HEK293 (cell line): Measurements from ENCODE around the gene APOE.

Source experiments
- CTCF ChIA-PET: fragments of 350-600 bp; formaldehyde crosslinking; extraction: SDS; loops from one replicate; lab custom pipeline; 2021; ENCODE audit warnings: antibody characterized with exemption; lab: Yijun Ruan, JAX
- POLR2A ChIA-PET: fragments of 300-600 bp; formaldehyde crosslinking; extraction: SDS; loops from one replicate; lab custom pipeline; 2020; ENCODE audit warnings: antibody characterized with exemption, inconsistent platforms; lab: Yijun Ruan, JAX
- H3K27ac ChIP-seq: fragments of 200-500 bp; sonication (Bioruptor generic); 2 replicates; pipeline ENCODE4 v1.5.1; 2014; ENCODE audit warnings: low read depth, low read length, control low read depth, inconsistent platforms; ENCODE audit errors: extremely low read depth
- H3K36me3 ChIP-seq, 2 experiments: fragments of 200-500 bp in 1 of 2; sonication (Bioruptor generic) in 1 of 2; 1 replicate in 1 of 2; 2 replicates in 1 of 2; pipeline ENCODE4 v1.5.1; 2014 to 2017; ENCODE audit warnings: inconsistent platforms in 2 of 2, low read length in 2 of 2; ENCODE audit not compliant: control insufficient read depth in 2 of 2, insufficient read depth in 1 of 2
- H3K4me1 ChIP-seq: fragments of 200-500 bp; sonication (Bioruptor generic); 2 replicates; pipeline ENCODE4 v1.5.1; 2014; ENCODE audit warnings: mild to moderate bottlenecking, low read length, inconsistent platforms; ENCODE audit not compliant: control insufficient read depth, insufficient read depth
- H3K4me3 ChIP-seq: 2 replicates; pipeline ENCODE4 v1.5.1; 2011; ENCODE audit warnings: low read depth, mild to moderate bottlenecking, control low read depth, low read length, moderate library complexity
- H3K9me3 ChIP-seq: fragments of 200-500 bp; sonication (Bioruptor generic); 2 replicates; pipeline ENCODE4 v1.5.1; 2014; ENCODE audit warnings: low read depth, low read length, inconsistent platforms; ENCODE audit not compliant: control insufficient read depth, insufficient read depth
- FEZF1 ChIP-seq: fragments of 450-650 bp; formaldehyde crosslinking; IDR thresholded peaks from 2 replicates; pipeline ENCODE4 v1.5.1; 2016; ENCODE audit warnings: missing biosample characterization, missing genetic modification characterization
- GFI1B ChIP-seq: fragments of 450-650 bp; formaldehyde crosslinking; IDR thresholded peaks from 2 replicates; pipeline ENCODE4 v1.5.1; 2016; ENCODE audit warnings: missing biosample characterization, missing genetic modification characterization
- GLIS2 ChIP-seq: fragments of 450-650 bp; formaldehyde crosslinking; IDR thresholded peaks from 2 replicates; pipeline ENCODE4 v1.5.1; 2016; ENCODE audit warnings: missing biosample characterization, missing genetic modification characterization
- IKZF3 ChIP-seq: fragments of 450-650 bp; IDR thresholded peaks from 2 replicates; pipeline ENCODE4 v1.5.0; 2018; ENCODE audit warnings: missing biosample characterization, mild to moderate bottlenecking, missing genetic modification characterization, moderate library complexity
- KLF1 ChIP-seq: fragments of 450-650 bp; formaldehyde crosslinking; IDR thresholded peaks from 2 replicates; pipeline ENCODE4 v1.5.1; 2016; ENCODE audit warnings: missing biosample characterization, missing genetic modification characterization
- KLF8 ChIP-seq: fragments of 450-650 bp; formaldehyde crosslinking; IDR thresholded peaks from 2 replicates; pipeline ENCODE4 v1.5.1; 2016; ENCODE audit warnings: missing biosample characterization, missing genetic modification characterization
- TCF7L2 ChIP-seq: IDR thresholded peaks from 2 replicates; pipeline ENCODE4 v1.6.1; 2011; ENCODE audit warnings: low read depth, mild to moderate bottlenecking, inconsistent platforms, low read length, moderate library complexity, borderline replicate concordance
- ZBTB44 ChIP-seq: fragments of 450-650 bp; IDR thresholded peaks from 2 replicates; pipeline ENCODE4 v1.5.1; 2018; ENCODE audit warnings: missing biosample characterization, mild to moderate bottlenecking, missing genetic modification characterization
- ZFP3 ChIP-seq: fragments of 450-650 bp; formaldehyde crosslinking; IDR thresholded peaks from 2 replicates; pipeline ENCODE4 v1.5.1; 2016; ENCODE audit warnings: low read depth, missing biosample characterization, missing genetic modification characterization
- ZNF10 ChIP-seq: fragments of 450-650 bp; formaldehyde crosslinking; IDR thresholded peaks from 2 replicates; pipeline ENCODE4 v1.5.1; 2017; ENCODE audit warnings: missing biosample characterization, missing genetic modification characterization
- ZNF266 ChIP-seq: fragments of 450-650 bp; formaldehyde crosslinking; IDR thresholded peaks from 2 replicates; pipeline ENCODE4 v1.5.1; 2016; ENCODE audit warnings: missing biosample characterization, missing genetic modification characterization, low read depth
- ZNF274 ChIP-seq, 2 experiments: fragments of 200-500 bp in 1 of 2; fragments of 450-650 bp in 1 of 2; sonication (Bioruptor generic) in 1 of 2; formaldehyde crosslinking in 1 of 2; IDR thresholded peaks; 2 replicates each; pipeline versions ENCODE4 v1.5.1 to v1.6.1; 2014 to 2016; ENCODE audit warnings: borderline replicate concordance in 1 of 2, inconsistent platforms in 1 of 2, low read length in 1 of 2, missing biosample characterization in 1 of 2, missing genetic modification characterization in 1 of 2
- ZNF324 ChIP-seq: fragments of 450-650 bp; formaldehyde crosslinking; IDR thresholded peaks from 2 replicates; pipeline ENCODE4 v1.5.1; 2016; ENCODE audit warnings: missing biosample characterization, missing genetic modification characterization
- ZNF354C ChIP-seq: fragments of 450-650 bp; formaldehyde crosslinking; IDR thresholded peaks from 2 replicates; pipeline ENCODE4 v1.5.1; 2016; ENCODE audit warnings: missing biosample characterization, missing genetic modification characterization, low read depth, borderline replicate concordance
- ZNF404 ChIP-seq: fragments of 450-650 bp; formaldehyde crosslinking; IDR thresholded peaks from 2 replicates; pipeline ENCODE4 v1.5.1; 2017; ENCODE audit warnings: missing biosample characterization, missing genetic modification characterization
- ZNF529 ChIP-seq: fragments of 450-650 bp; formaldehyde crosslinking; IDR thresholded peaks from 2 replicates; pipeline ENCODE4 v1.5.1; 2017; ENCODE audit warnings: missing genetic modification characterization, missing biosample characterization; ENCODE audit not compliant: insufficient replicate concordance
- ZNF548 ChIP-seq: fragments of 450-650 bp; formaldehyde crosslinking; IDR thresholded peaks from 2 replicates; pipeline ENCODE4 v1.5.1; 2016; ENCODE audit warnings: missing biosample characterization, missing genetic modification characterization
- ZNF621 ChIP-seq: fragments of 450-650 bp; formaldehyde crosslinking; IDR thresholded peaks from 2 replicates; pipeline ENCODE4 v1.5.1; 2017; ENCODE audit warnings: missing biosample characterization, missing genetic modification characterization
- ZNF639 ChIP-seq: fragments of 450-650 bp; formaldehyde crosslinking; IDR thresholded peaks from 2 replicates; pipeline ENCODE4 v1.5.1; 2016; ENCODE audit warnings: missing biosample characterization, missing genetic modification characterization
- ZNF776 ChIP-seq: fragments of 450-650 bp; formaldehyde crosslinking; IDR thresholded peaks from 2 replicates; pipeline ENCODE4 v1.5.0; 2017; ENCODE audit warnings: missing biosample characterization, missing genetic modification characterization, borderline replicate concordance
- ZNF792 ChIP-seq: fragments of 450-650 bp; formaldehyde crosslinking; IDR thresholded peaks from 2 replicates; pipeline ENCODE4 v1.5.1; 2016; ENCODE audit warnings: missing biosample characterization, missing genetic modification characterization
- ZNF843 ChIP-seq: fragments of 450-650 bp; formaldehyde crosslinking; IDR thresholded peaks from 2 replicates; pipeline ENCODE4 v1.5.1; 2016; ENCODE audit warnings: missing biosample characterization, missing genetic modification characterization
- ZSCAN23 ChIP-seq: fragments of 450-650 bp; formaldehyde crosslinking; IDR thresholded peaks from 2 replicates; pipeline ENCODE4 v1.5.1; 2016; ENCODE audit warnings: missing biosample characterization, missing genetic modification characterization
- TF ChIP-seq, protein P1 (sequence below): fragments of 450-650 bp; formaldehyde crosslinking; IDR thresholded peaks from 2 replicates; pipeline ENCODE4 v1.5.1; 2016; ENCODE audit warnings: missing biosample characterization, missing genetic modification characterization

APOE gene

DNA sequence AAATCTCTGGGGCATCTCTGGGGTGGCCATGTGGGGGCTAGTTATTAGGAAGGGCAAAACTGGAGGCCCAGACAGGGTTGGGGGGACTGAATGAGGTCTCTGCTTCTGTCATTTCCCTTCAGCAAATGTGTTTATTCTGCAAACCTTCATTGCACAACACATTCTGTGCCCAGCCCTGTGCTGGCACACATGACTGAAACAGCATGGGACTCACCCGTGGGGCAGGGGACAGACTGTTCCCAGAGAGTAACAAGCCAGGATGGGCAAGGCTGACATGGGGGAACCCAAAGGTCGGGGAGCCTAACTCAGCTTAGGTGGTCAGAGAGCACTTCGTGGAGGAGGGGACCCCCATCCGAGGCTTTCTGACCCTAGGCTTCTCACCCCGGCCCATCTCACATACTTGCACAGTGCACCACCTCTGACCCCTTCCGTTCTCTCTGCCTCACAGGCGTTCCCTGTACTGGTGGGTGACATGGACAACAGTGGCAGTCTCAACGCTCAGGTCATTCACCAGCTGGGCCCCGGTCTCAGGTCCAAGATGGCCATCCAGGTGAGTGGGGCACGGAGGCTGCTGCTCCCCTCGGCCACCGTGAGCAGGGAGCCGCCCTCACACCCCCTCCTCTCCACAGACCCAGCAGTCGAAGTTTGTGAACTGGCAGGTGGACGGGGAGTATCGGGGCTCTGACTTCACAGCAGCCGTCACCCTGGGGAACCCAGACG lies 12.1 kb upstream of the APOE start:
- POLR2A ChIA-PET, result interaction anchor here (0.6 to 1.1 kb wide), 2 partner anchors 13 to 176 kb away, joined by 3 read pairs; no protein-coding TSS in a partner anchor
- H3K4me3 ChIP-seq, result no peak overlapping the region
- TF ChIP-seq ZNF639 (tag by site-specific recombination) (no peak), ZNF10 (tag by site-specific recombination) (no peak), ZNF843 (tag by site-specific recombination) (no peak), FEZF1 (tag by site-specific recombination) (no peak), ZNF404 (tag by site-specific recombination) (no peak), KLF8 (tag by site-specific recombination) (no peak), ZNF548 (tag by site-specific recombination) (no peak), ZBTB44 (tag by site-specific recombination) (no peak)
- H3K4me1 ChIP-seq, result peaks cover 6% of the 10 kb centered on the region
- peaks cover 45 to 63% of the 10 kb centered on the region in 2 experiments for H3K36me3 ChIP-seq
- no peak overlapping the region for H3K27ac ChIP-seq
- CTCF ChIA-PET, result interaction anchor here (1.4 to 2.7 kb wide), 3 partner anchors 11 to 17 kb away, joined by 6 to 17 read pairs (median 11); partner anchors contain the start of gene APOE
- H3K9me3 ChIP-seq, result no peaks in the 10 kb centered on the region

DNA sequence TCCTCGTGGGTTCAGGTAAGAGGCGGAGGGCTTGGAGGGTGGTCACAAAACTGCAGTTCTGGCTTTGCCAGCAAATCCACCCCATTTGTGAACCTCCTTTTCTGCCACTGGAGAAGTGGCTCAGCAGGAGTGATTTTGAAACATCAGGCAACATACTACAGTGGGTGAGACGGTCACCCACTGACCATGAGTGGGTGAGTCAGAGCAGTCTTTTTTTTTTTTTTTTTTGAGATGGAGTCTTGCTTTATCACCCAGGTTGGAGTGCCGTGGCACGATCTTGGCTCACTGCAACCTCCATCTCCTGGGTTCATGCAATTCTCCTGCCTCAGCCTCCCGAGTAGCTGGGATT lies 11.6 kb upstream of the APOE start:
- H3K27ac ChIP-seq, result no peak overlapping the region
- H3K36me3 ChIP-seq, result peaks cover 46 to 63% of the 10 kb centered on the region in 2 experiments
- ChIA-PET POLR2A (interaction anchor here (0.6 kb wide), 1 partner anchor 176 kb away, joined by 3 read pairs; no protein-coding TSS in a partner anchor), CTCF (interaction anchor here (0.6 to 2.7 kb wide), 4 partner anchors 11 to 1431 kb away, joined by 3 to 17 read pairs (median 5); partner anchors contain the start of genes APOE and NECTIN2)
- H3K4me3 ChIP-seq, result no peak overlapping the region
- peaks cover 6% of the 10 kb centered on the region for H3K4me1 ChIP-seq
- no peaks in the 10 kb centered on the region for H3K9me3 ChIP-seq
- TF ChIP-seq ZNF792 (tag by site-specific recombination) (no peak), ZNF266 (tag by site-specific recombination) (no peak), ZNF776 (no peak), ZNF274 (IDR thresholded peaks at IDR 0.05; ENCODE audit: low read length) (no peak), ZNF274 (tag by site-specific recombination; IDR thresholded peaks at IDR 0.05; ENCODE audit: borderline replicate concordance) (no peak), ZNF324 (tag by site-specific recombination) (no peak), ZNF354C (tag by site-specific recombination) (no peak), KLF1 (no peak), GFI1B (tag by site-specific recombination) (no peak), IKZF3 (no peak), GLIS2 (tag by site-specific recombination) (no peak), ZSCAN23 (tag by site-specific recombination) (no peak), ZFP3 (no peak), ZNF529 (tag by site-specific recombination) (no peak), TCF7L2 (no peak), ZNF621 (tag by site-specific recombination) (no peak)
- TF ChIP-seq, protein P1, sequence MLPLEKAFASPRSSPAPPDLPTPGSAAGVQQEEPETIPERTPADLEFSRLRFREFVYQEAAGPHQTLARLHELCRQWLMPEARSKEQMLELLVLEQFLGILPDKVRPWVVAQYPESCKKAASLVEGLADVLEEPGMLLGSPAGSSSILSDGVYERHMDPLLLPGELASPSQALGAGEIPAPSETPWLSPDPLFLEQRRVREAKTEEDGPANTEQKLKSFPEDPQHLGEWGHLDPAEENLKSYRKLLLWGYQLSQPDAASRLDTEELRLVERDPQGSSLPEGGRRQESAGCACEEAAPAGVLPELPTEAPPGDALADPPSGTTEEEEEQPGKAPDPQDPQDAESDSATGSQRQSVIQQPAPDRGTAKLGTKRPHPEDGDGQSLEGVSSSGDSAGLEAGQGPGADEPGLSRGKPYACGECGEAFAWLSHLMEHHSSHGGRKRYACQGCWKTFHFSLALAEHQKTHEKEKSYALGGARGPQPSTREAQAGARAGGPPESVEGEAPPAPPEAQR, result no peak
- TF ChIP-seq, all 188 proteins: peak for 0
